Measurements from ENCODE around the gene MAP3K7.

DNA sequence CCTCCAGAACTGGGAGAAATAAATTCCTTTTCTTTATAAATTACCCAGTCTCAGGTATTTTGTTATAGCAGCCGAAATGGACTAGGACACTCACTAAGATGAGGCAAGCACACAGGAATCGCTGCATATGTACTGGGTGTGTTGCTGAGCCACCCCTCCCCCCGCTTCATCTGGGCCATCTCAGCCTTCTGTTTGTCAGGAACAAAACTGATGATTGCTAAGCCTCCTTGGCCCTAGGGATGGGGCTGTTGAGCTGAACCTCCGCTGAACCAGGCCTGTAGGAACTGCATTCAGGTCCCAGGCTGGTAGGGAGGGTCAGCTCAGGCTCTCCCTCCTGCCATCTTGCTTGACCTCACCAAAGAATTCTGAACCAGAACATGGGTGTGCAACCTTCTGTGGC is 108.6 kb downstream of the MAP3K7 start:
- TF ChIP-seq, protein P1, sequence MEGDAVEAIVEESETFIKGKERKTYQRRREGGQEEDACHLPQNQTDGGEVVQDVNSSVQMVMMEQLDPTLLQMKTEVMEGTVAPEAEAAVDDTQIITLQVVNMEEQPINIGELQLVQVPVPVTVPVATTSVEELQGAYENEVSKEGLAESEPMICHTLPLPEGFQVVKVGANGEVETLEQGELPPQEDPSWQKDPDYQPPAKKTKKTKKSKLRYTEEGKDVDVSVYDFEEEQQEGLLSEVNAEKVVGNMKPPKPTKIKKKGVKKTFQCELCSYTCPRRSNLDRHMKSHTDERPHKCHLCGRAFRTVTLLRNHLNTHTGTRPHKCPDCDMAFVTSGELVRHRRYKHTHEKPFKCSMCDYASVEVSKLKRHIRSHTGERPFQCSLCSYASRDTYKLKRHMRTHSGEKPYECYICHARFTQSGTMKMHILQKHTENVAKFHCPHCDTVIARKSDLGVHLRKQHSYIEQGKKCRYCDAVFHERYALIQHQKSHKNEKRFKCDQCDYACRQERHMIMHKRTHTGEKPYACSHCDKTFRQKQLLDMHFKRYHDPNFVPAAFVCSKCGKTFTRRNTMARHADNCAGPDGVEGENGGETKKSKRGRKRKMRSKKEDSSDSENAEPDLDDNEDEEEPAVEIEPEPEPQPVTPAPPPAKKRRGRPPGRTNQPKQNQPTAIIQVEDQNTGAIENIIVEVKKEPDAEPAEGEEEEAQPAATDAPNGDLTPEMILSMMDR (IDR thresholded peaks at IDR 0.05): no peak
- no peak for TF ChIP-seq ZFX (IDR thresholded peaks at IDR 0.05; ENCODE audit: borderline replicate concordance)

All from 22Rv1 (cell line).